ENCODE results near the gene CNKSR2.

DNA sequence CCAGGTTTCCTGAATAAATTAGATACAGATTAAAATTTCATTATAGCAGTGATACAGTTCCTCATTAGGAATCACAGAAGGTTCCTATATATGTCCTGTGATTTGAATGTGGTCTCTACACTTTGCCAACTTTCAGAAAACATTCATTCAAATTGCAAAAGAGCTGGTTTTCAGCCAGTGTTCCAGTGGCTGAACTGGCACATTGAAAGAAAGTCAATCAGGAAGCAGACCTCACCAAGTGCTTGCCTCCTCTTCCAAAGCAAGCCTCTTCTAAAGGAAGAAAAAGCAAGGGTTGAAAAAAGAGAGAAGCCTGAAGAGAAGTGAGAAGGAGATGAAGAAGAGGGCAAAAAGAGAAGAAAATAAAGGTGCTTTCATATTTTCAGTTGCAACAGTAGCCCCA, 271.2 kb downstream of the CNKSR2 start:
- TF ChIP-seq, protein P1, sequence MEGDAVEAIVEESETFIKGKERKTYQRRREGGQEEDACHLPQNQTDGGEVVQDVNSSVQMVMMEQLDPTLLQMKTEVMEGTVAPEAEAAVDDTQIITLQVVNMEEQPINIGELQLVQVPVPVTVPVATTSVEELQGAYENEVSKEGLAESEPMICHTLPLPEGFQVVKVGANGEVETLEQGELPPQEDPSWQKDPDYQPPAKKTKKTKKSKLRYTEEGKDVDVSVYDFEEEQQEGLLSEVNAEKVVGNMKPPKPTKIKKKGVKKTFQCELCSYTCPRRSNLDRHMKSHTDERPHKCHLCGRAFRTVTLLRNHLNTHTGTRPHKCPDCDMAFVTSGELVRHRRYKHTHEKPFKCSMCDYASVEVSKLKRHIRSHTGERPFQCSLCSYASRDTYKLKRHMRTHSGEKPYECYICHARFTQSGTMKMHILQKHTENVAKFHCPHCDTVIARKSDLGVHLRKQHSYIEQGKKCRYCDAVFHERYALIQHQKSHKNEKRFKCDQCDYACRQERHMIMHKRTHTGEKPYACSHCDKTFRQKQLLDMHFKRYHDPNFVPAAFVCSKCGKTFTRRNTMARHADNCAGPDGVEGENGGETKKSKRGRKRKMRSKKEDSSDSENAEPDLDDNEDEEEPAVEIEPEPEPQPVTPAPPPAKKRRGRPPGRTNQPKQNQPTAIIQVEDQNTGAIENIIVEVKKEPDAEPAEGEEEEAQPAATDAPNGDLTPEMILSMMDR (IDR thresholded peaks at IDR 0.05): no peak
- TF ChIP-seq ZFX (IDR thresholded peaks at IDR 0.05; ENCODE audit: borderline replicate concordance): no peak
